ENCODE data around the gene CRACDL.

DNA sequence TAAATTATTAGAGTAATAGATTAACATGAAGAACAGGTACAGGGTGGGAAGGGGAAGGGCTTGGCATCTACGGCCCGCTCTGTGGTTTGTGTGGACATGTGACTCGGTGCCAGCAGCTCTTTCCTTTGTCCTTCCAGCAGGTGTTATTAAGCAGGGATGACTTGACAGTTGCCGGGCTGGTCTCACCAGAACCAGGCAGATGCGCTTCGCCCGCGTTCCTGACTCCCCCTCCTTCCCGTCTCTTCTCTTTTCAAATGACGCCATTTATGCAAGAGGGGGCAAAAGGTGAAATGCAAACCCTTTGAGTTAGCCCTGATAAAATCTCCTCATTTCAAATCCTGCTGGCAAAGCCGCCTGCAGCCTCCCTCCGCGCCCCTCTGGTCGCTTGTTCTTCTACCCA lies 166.2 kb downstream of the CRACDL start:
- no peak for TF ChIP-seq POLR2A (IDR thresholded peaks at IDR 0.05; ENCODE audit: low read depth, low read length)
- TF ChIP-seq TAF1 (IDR thresholded peaks at IDR 0.05; ENCODE audit: borderline replicate concordance, low read depth, low read length): no peak

Measured in GM12892 (cell line).